ENCODE data around the gene SKI. TPM values are rescaled to one million over a fixed set of nuclear protein-coding genes. Genes with fewer than 3 reads are reported as not detected.
"Not testable (repeated sequence)": the region's sequence is repeated elsewhere in the genome, so short reads cannot be mapped to it uniquely, and the experiment has no call there.

SKI gene
- total RNA-seq, 1 donor from 2014 or later, result 21.6 TPM

- no peak for ATAC-seq
These were observed 2.8 kb downstream of the SKI start for GRCh38 chr1:2230781-2231531.

DNA sequence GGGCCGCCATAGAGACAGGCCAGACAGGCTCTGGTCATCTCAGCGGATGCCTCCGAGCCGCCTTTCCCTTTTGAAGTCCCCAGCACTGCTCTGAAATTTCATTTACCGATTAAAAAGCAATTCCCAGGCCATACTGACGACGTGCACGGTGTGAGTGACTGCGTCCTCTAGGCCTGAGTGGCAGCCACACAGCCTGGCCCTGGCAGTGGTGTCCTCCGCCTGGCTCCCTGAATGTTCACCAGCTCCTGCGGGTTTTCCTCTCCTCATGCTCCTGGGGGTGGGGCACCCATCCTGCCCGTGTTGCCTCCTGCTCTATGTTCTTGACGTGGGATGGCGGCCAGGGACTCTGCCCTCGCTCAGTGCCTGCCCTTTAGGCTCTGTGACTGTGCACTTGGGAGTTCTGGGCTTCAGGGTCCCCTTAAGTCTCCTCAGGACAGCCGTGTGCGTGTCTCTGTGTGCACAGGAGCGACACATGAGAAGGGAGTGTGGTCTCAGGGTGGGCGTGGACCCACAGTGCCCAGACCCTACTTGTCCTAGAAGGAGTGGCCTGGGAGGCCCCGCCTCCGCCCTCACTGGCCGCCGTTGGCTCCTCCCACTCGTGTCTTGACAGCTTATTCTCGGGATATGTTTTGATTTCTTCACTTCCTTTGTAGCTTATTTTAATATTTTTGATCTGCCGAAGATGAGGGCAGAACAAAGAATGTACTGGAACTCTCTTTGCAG, 3.6 kb downstream of the SKI start:
- ATAC-seq, result no peak

DNA sequence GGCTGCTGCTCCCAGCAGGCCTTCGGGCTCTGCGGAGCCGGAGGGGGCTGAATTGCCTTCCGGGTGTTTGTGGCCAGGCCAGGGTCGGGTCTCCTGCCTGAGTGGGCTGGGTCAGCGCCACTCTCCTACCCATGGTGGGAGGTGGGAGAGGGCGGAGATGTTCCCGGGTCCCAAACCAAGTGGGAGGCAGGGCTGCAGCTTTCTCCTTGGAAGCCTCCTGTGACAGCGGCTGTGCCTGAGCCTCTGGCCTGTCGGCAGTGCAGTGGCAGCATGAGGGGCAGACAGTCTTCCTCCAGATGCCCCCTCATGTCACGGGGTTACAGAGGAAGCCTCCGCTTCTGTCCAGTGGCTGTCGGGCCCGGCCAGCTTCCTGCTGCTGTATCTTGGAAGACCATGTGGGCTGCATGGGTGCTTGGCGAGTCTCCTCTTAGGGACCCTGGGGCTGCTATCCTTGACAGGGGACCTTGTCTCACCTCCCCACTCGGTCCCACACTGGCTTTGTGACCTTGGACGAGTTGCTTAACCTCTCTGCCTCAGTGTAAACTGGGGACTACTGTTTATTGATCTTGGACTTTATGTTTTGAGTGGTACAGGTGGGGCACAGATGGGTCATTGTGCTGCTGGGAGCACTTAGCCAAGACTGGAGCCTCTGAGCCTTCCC, 4.3 kb downstream of the SKI start:
- no peak for ATAC-seq

GRCh38 chr1:2232916-2233438, 4.9 kb downstream of the SKI start:
- no peak for ATAC-seq

DNA sequence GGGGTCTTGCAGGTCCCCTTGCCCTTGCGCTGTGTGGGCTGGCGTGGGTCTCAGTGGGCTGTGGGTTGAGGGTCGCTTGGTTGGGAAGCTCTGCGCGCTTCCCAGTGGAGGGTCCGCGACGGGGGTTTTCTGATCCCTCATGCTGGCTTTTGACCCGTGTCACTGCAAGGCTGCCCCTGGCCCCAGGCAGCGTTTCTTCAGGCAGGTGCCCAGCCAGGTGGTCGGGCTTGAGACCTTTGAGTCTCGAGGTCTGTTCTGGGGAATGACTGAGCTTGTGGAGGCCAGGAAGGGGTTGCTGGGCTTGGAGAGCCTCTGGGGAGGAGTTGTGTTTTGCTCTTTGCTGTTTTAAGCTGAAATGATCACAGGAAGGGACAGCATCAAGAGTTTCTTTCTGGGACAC, 5.3 kb downstream of the SKI start:
- ATAC-seq, result no peak

DNA sequence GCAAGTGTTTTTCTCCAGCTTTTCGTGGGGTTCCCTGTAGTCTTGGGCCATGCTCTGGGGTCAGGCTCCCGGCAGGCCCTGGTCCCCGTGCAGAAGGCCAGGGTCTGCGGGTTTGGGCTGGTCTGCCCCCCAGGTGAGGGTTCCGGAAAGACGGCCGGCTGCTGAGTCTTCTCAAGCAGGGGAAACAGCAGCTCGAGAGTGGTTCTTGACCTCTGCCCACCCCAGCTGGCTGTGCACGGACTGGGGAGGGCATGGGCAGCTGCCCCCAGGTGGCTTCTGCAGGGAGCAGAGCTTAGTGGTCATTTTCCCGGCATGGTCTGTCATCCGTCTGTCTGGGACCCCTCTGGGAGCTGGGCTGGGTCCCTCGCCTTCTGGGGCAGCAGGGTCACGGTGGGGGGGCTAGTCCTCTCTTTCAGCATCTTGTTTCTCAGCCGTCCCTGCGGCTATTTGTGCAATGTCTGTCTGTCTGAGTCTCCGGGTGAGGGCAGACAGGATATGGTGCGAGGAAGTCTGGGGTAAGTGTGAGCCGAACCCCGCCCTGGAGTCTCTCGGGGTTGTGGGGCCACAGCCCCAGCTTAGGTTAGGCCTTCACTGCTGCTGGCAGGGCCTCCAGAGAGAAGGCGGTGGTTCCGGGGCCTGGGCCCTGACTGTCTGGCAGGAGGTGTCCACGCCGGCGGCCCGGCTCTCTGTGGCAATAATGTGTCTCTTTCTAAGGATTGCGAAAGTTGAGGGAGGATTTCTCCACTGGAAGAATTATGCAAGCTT, 6.1 kb downstream of the SKI start:
- ATAC-seq, result peak; percentile 68

GRCh38 chr1:2234762-2235113, 6.6 kb downstream of the SKI start:
- ATAC-seq, result peak; percentile 11

GRCh38 chr1:2235300-2235998, 7.3 kb downstream of the SKI start:
- no peak for ATAC-seq

- no peak for ATAC-seq
These were observed 8.9 kb downstream of the SKI start for GRCh38 chr1:2236695-2237677.

GRCh38 chr1:2237773-2238172, 9.7 kb downstream of the SKI start:
- no peak for ATAC-seq

- ATAC-seq, result no peak
These were observed 10.4 kb downstream of the SKI start for GRCh38 chr1:2238361-2239012.

DNA sequence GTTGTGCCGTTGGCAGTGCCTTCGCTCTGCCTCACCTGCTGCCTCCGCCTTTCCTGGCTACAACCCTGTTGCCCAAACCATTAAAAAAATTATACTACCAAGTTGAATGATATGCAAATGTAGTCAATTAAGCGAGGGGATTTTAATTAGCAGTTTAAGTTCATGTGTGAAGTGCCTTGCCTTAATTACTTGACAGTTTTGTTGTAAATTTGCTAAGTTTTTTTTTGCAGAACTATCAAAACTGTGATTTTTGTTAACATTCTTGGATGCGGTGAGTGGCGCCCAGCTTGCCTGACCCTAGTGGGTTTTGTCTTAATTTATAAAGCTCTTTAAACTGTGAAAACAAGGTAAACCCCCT, 10.9 kb downstream of the SKI start:
- no peak for ATAC-seq

GRCh38 chr1:2239384-2239985, 11.4 kb downstream of the SKI start:
- no peak for ATAC-seq

GRCh38 chr1:2240270-2241156, 12.4 kb downstream of the SKI start:
- ATAC-seq, result peak; percentile 38

GRCh38 chr1:2241820-2242219, 13.7 kb downstream of the SKI start:
- no peak for ATAC-seq

DNA sequence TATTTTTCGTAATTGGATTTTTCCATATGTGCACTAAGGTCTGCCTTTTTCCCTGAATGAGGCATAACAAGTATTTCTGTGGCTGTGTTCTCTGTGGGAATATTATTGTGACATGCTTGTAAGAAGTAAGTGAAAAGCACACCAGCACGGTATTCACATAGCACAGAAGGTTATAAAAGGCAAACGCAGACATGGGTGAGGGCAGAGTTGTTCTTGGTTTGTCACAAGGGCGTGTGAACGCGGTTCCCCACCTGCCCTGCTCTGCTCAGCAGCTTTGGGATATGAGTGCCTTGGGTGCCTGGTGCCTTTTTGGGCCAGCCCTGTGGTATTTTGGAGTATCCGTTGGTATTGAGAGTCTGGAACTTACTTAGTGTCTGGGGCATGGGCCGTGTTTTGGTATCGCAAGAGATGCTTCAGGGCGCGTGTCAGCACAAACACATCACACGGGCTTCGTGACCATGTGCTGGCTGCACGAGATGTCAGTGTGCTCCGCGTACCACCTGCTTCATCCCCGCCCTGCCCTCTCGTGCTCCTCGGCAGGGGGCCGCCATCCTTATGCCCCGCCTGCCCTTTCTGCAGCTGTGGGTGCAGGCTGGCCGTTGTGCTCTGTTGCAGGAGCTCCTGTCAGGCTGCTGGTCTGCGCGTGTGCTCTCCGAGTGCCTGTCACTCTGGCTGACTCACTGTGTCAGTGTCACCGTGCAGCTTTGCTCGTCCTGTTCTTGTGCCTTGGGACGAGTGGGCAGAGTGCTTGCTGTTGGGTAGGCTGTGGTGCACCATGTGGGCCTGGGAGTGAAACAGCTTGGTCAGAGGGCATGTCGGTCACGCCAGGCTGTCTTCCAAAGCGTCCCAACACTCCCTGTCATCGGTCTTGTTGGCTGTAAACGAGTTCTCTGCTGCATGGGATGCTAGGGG, 15.0 kb downstream of the SKI start:
- ATAC-seq, result peak; percentile 52

- ATAC-seq, result not testable (repeated sequence)
These were observed 18.9 kb downstream of the SKI start for GRCh38 chr1:2247045-2247394.

DNA sequence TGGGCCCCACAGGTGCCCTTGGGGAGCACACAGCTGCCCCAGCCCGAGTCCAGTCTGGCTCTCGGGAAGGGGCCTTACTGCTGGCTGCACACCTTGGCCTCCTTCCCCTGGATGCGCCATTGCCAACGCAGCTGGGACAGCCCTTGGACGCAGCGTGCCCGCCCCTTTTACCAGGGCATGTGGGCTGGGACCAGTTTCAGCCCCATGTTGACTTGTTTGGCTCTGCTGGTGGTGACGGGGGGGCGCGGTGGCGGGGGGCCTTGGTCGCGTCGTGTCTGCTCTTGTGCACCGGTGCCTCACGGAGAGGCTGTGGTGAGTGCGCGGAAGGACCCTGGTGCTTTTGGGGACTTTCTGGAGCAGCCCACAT, 19.6 kb downstream of the SKI start:
- no peak for ATAC-seq
